ACC112 (cell line): ENCODE results near the gene AJAP1.

Experiments used
- H2AFZ ChIP-seq: fragments of 200-600 bp; sonication (generic); one replicate; pipeline ENCODE4 v1.6.0; 2017; ENCODE audit warnings: antibody characterized with exemption, low read length; ENCODE audit not compliant: unreplicated experiment
- H3K27ac ChIP-seq: fragments of 200-600 bp; sonication (generic); 2 replicates; pipeline ENCODE4 v1.5.1; 2014; ENCODE audit warnings: low read depth, mild to moderate bottlenecking, antibody characterized with exemption, low read length, moderate library complexity
- H3K27me3 ChIP-seq: fragments of 200-600 bp; sonication (generic); 2 replicates; pipeline ENCODE4 v1.6.1; 2014; ENCODE audit warnings: mild to moderate bottlenecking, antibody characterized with exemption, low read length, moderate library complexity, mixed read lengths; ENCODE audit not compliant: insufficient read depth
- H3K36me3 ChIP-seq: fragments of 200-600 bp; sonication (generic); 2 replicates; pipeline ENCODE4 v1.6.1; 2016; ENCODE audit warnings: mild to moderate bottlenecking, antibody characterized with exemption, low read length, moderate library complexity, mixed read lengths; ENCODE audit not compliant: insufficient read depth
- H3K4me1 ChIP-seq: fragments of 200-600 bp; sonication (generic); one replicate; pipeline ENCODE4 v1.6.1; 2016; ENCODE audit warnings: low read length, mixed read lengths; ENCODE audit not compliant: insufficient read depth, unreplicated experiment, control insufficient read depth
- H3K4me3 ChIP-seq: fragments of 200-600 bp; sonication (generic); 2 replicates; pipeline ENCODE4 v1.5.1; 2014; ENCODE audit warnings: mild to moderate bottlenecking, low read depth, low read length
- H3K79me2 ChIP-seq: fragments of 200-600 bp; sonication (generic); one replicate; pipeline ENCODE4 v1.6.0; 2016; ENCODE audit warnings: low read length; ENCODE audit not compliant: control insufficient read depth, unreplicated experiment, insufficient read depth

AJAP1 gene

GRCh38 chr1:4631321-4631720 is 23.1 kb upstream of the AJAP1 start:
- Histone ChIP-seq H3K27ac (no peak overlapping the region), H3K4me3 (no peak overlapping the region), H3K4me1 (no peaks in the 10 kb centered on the region), H3K27me3 (no peaks in the 10 kb centered on the region), H3K79me2 (no peaks in the 10 kb centered on the region), H2AFZ (no peak overlapping the region), H3K36me3 (no peaks in the 10 kb centered on the region)

- H3K27ac ChIP-seq, result no peak overlapping the region
- H3K36me3 ChIP-seq, result no peaks in the 10 kb centered on the region
- H2AFZ ChIP-seq, result no peak overlapping the region
- H3K4me1 ChIP-seq, result no peaks in the 10 kb centered on the region
- H3K27me3 ChIP-seq, result no peaks in the 10 kb centered on the region
- H3K79me2 ChIP-seq, result no peaks in the 10 kb centered on the region
- no peak overlapping the region for H3K4me3 ChIP-seq
Measured at GRCh38 chr1:4633346-4633745, 21.1 kb upstream of the AJAP1 start.

GRCh38 chr1:4634156-4634792 is 20.1 kb upstream of the AJAP1 start:
- no peak overlapping the region for H3K4me3 ChIP-seq
- H3K79me2 ChIP-seq, result no peaks in the 10 kb centered on the region
- H3K27ac ChIP-seq, result no peak overlapping the region
- H3K27me3 ChIP-seq, result no peaks in the 10 kb centered on the region
- no peaks in the 10 kb centered on the region for H3K36me3 ChIP-seq
- H3K4me1 ChIP-seq, result no peaks in the 10 kb centered on the region
- no peak overlapping the region for H2AFZ ChIP-seq

- no peak overlapping the region for H3K27ac ChIP-seq
- H3K4me1 ChIP-seq, result no peaks in the 10 kb centered on the region
- no peak overlapping the region for H3K4me3 ChIP-seq
- no peaks in the 10 kb centered on the region for H3K27me3 ChIP-seq
- no peak overlapping the region for H2AFZ ChIP-seq
- no peaks in the 10 kb centered on the region for H3K79me2 ChIP-seq
- H3K36me3 ChIP-seq, result no peaks in the 10 kb centered on the region
Measured at GRCh38 chr1:4634793-4635406, 19.5 kb upstream of the AJAP1 start.

GRCh38 chr1:4636186-4636585 is 18.2 kb upstream of the AJAP1 start:
- Histone ChIP-seq H3K4me1 (no peaks in the 10 kb centered on the region), H3K27me3 (no peaks in the 10 kb centered on the region), H3K4me3 (no peak overlapping the region), H3K79me2 (no peaks in the 10 kb centered on the region), H3K36me3 (no peaks in the 10 kb centered on the region), H3K27ac (no peak overlapping the region), H2AFZ (no peak overlapping the region)

- Histone ChIP-seq H3K4me1 (no peaks in the 10 kb centered on the region), H3K79me2 (no peaks in the 10 kb centered on the region), H2AFZ (no peak overlapping the region), H3K36me3 (no peaks in the 10 kb centered on the region), H3K27me3 (no peaks in the 10 kb centered on the region), H3K27ac (no peak overlapping the region), H3K4me3 (no peak overlapping the region)
Measured at GRCh38 chr1:4636644-4637380, 17.6 kb upstream of the AJAP1 start.

- Histone ChIP-seq H3K36me3 (no peaks in the 10 kb centered on the region), H3K4me3 (no peak overlapping the region), H3K27ac (no peak overlapping the region), H3K79me2 (no peaks in the 10 kb centered on the region), H3K27me3 (no peaks in the 10 kb centered on the region), H2AFZ (no peak overlapping the region), H3K4me1 (no peaks in the 10 kb centered on the region)
Measured at GRCh38 chr1:4637616-4638344, 16.6 kb upstream of the AJAP1 start.

GRCh38 chr1:4638345-4638729 is 16.1 kb upstream of the AJAP1 start:
- no peaks in the 10 kb centered on the region for H3K36me3 ChIP-seq
- H3K27me3 ChIP-seq, result no peaks in the 10 kb centered on the region
- no peak overlapping the region for H3K4me3 ChIP-seq
- no peak overlapping the region for H3K27ac ChIP-seq
- no peaks in the 10 kb centered on the region for H3K4me1 ChIP-seq
- no peaks in the 10 kb centered on the region for H3K79me2 ChIP-seq
- no peak overlapping the region for H2AFZ ChIP-seq

GRCh38 chr1:4640931-4641330 is 13.5 kb upstream of the AJAP1 start:
- no peaks in the 10 kb centered on the region for H3K27me3 ChIP-seq
- no peak overlapping the region for H3K27ac ChIP-seq
- no peaks in the 10 kb centered on the region for H3K36me3 ChIP-seq
- H3K79me2 ChIP-seq, result no peaks in the 10 kb centered on the region
- H2AFZ ChIP-seq, result no peak overlapping the region
- no peak overlapping the region for H3K4me3 ChIP-seq
- H3K4me1 ChIP-seq, result no peaks in the 10 kb centered on the region

- H3K27ac ChIP-seq, result no peak overlapping the region
- no peaks in the 10 kb centered on the region for H3K36me3 ChIP-seq
Measured at GRCh38 chr1:4647391-4647790, 7.0 kb upstream of the AJAP1 start.

More at GRCh38 chr1:4647391-4647790, 7.0 kb upstream of the AJAP1 start:
- Histone ChIP-seq H3K79me2 (no peaks in the 10 kb centered on the region), H2AFZ (no peak overlapping the region), H3K4me1 (no peaks in the 10 kb centered on the region), H3K27me3 (no peaks in the 10 kb centered on the region), H3K4me3 (no peak overlapping the region)
